COLO668 (cell line): ENCODE data around the gene ILRUN.
"Not testable (repeated sequence)": the region's sequence is repeated elsewhere in the genome, so short reads cannot be mapped to it uniquely, and the experiment has no call there.

Experiments used
- DNase-seq: peaks from one replicate; lab custom pipeline; 2025; ENCODE audit not compliant: unreplicated experiment; lab: John Stamatoyannopoulos, UW

The ILRUN gene

GRCh38 chr6:34697904-34698559, 1.5 kb upstream of the ILRUN start:
- DNase-seq: no peak

- DNase-seq: no peak
Observed at GRCh38 chr6:34697544-34697836, 923 bp upstream of the ILRUN start.

GRCh38 chr6:34696189-34696738, 303 bp downstream of the ILRUN start:
- DNase-seq: peak; percentile 42

GRCh38 chr6:34695729-34696188, 808 bp downstream of the ILRUN start:
- DNase-seq: no peak

GRCh38 chr6:34692280-34692679, 4.3 kb downstream of the ILRUN start:
- DNase-seq: no peak

GRCh38 chr6:34689742-34690141, 6.8 kb downstream of the ILRUN start:
- DNase-seq: no peak

- DNase-seq: no peak
Observed at GRCh38 chr6:34688956-34689355, 7.6 kb downstream of the ILRUN start.

GRCh38 chr6:34684919-34685318, 11.6 kb downstream of the ILRUN start:
- DNase-seq: no peak

GRCh38 chr6:34684364-34684763, 12.2 kb downstream of the ILRUN start:
- DNase-seq: no peak

- DNase-seq: no peak
Observed at GRCh38 chr6:34680802-34681515, 15.6 kb downstream of the ILRUN start.

- DNase-seq: not testable (repeated sequence)
Observed at GRCh38 chr6:34680313-34680712, 16.3 kb downstream of the ILRUN start.

- no peak for DNase-seq
Observed at GRCh38 chr6:34679552-34680253, 16.9 kb downstream of the ILRUN start.

- DNase-seq: no peak
Observed at GRCh38 chr6:34676140-34676539, 20.4 kb downstream of the ILRUN start.

- not testable (repeated sequence) for DNase-seq
Observed at GRCh38 chr6:34674930-34675329, 21.6 kb downstream of the ILRUN start.

- no peak for DNase-seq
Observed at GRCh38 chr6:34674268-34674639, 22.3 kb downstream of the ILRUN start.

GRCh38 chr6:34673064-34673463, 23.5 kb downstream of the ILRUN start:
- DNase-seq: no peak

- no peak for DNase-seq
Observed at GRCh38 chr6:34672657-34673043, 23.9 kb downstream of the ILRUN start.

- DNase-seq: no peak
Observed at GRCh38 chr6:34671801-34672656, 24.5 kb downstream of the ILRUN start.

GRCh38 chr6:34671367-34671766, 25.2 kb downstream of the ILRUN start:
- DNase-seq: no peak

- not testable (repeated sequence) for DNase-seq
Observed at GRCh38 chr6:34668799-34669198, 27.8 kb downstream of the ILRUN start.
